HG02763 (cell line): ENCODE data around the gene SARS1.
"Not testable (repeated sequence)": the region's sequence is repeated elsewhere in the genome, so short reads cannot be mapped to it uniquely, and the experiment has no call there.

Experiments used
- ATAC-seq: cut with Tn5 transposase; IDR thresholded peaks from one replicate; pipeline ENCODE4 v1.9.1; 2021; ENCODE audit warnings: mild to moderate bottlenecking, moderate library complexity; ENCODE audit not compliant: unreplicated experiment

The SARS1 gene

DNA sequence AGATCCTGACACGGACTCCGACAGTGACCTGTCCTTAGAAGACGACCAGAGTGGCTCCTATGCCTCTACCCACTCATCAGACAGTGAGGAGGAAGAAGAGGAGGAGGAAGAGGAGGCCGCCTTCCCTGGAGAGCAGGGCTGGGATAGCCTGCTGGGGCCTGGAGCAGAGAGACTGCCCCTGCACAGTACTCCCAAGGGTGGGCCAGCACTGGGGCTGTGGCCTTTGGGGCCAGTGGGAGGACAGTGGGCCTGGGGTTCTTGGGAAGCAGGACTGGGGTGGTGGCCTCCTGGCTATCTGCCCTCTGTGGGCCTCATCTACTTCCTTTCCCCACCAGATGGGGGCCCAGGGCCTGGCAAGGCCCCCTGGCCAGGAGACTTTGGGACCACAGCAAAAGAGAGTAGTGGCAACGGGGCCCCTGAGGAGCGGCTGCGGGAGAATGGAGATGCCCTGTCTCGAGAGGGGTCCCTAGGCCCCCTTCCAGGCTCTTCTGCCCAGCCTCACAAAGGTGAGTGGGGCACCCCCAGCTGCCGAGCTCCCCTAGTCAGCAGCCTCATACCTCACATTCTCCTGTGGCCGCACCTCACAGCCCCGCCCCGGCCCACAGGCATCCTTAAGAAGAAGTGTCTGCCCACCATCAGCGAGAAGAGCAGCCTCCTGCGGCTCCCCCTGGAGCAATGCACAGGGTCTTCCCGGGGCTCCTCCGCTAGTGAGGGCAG is 59.3 kb downstream of the SARS1 start:
- no peak for ATAC-seq

- ATAC-seq, result no peak
These were observed 60.0 kb downstream of the SARS1 start for GRCh38 chr1:109273570-109274288.

GRCh38 chr1:109274533-109275476 is 61.1 kb downstream of the SARS1 start:
- no peak for ATAC-seq

DNA sequence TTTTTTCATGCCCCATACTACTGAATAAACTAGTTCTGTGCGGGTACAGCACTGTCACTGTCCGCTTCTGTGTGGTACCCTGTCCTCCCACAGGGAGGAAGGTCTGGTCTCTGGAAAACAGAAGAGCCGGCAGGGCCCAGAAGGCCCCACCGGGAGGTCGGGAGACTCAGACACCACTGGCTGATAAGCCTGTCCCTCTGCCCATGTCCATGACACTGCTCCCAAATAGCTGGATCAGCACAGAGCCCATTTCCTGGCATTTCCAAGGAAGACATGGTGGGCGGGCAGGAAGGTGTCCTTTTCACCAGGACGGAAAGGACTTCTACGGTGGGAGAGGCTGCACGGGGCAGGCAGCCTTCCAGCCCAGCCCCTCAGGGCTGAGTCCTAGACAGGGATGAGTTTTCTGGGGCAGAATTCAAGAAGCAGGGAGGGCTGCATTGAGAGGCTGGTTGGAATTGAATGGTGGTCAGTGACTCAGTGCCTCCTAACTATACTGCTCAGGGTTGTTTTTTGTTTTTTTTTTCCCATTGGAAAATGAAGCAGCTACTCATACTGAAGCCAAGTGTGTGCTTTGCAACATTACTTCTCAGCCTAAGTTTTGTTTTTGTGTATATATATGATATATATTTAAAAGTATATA is 62.1 kb downstream of the SARS1 start:
- no peak for ATAC-seq

- ATAC-seq, result peak; percentile 77
These were observed 63.9 kb downstream of the SARS1 start for GRCh38 chr1:109277434-109278204.

DNA sequence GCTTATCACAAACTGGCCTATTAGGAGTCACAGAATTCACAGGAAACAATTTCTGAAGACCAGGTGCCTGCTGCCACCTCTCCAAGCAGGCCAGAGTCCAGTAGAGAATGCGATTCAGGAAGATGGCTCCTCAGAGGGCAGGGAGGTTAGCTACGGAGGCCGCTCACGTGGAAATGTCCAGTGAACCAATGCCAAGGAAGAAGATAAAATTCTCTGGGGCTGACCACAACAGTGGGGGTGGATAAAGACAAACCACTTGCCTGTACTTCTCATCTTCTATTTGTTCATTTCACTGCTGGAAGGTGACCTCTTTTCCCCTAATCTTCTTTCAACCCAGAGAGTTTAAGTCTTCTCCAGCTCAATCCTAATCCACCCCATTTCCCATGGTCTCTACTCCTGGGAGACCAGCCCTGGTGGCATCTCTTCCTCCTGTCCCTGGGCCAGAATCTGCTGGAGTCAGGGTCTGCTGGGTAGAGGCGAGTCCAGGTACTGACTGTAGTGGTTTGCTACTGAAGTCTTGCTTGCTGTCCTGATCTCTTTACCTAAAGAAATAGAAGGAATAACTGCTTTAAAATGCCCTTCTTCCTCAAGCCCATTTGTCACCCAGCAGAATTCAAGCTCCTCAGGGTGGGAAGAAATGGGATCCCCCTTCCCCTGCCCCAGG is 66.0 kb downstream of the SARS1 start:
- no peak for ATAC-seq

DNA sequence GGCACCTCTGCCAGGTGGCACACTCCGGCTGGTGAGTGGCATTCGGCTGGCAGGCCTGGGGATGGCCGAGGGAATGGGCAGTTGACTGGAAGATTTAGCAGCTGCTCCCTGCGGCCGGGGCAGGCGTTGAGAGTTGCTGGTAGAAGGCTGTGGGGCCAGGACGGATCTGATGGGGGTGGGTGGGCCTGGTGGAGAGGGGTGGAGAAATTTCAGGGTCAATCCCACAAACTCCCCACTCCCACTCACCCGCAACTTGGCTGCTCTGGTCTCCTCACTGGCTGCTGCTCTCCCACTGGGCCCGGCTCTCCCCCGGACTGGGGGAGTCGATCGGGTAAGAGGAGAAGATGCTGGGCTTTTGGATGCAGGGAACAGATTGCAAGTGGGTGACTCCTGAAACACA is 67.1 kb downstream of the SARS1 start:
- no peak for ATAC-seq

- no peak for ATAC-seq
These were observed 68.2 kb downstream of the SARS1 start for GRCh38 chr1:109281680-109282496.

GRCh38 chr1:109282497-109282951 is 68.8 kb downstream of the SARS1 start:
- ATAC-seq, result no peak

- peak; percentile 95 for ATAC-seq
These were observed 69.4 kb downstream of the SARS1 start, which contains the start of gene PSRC1 for GRCh38 chr1:109282952-109283747. Gene PSRC1, minus strand, starts transcription at chr1:109283145.

DNA sequence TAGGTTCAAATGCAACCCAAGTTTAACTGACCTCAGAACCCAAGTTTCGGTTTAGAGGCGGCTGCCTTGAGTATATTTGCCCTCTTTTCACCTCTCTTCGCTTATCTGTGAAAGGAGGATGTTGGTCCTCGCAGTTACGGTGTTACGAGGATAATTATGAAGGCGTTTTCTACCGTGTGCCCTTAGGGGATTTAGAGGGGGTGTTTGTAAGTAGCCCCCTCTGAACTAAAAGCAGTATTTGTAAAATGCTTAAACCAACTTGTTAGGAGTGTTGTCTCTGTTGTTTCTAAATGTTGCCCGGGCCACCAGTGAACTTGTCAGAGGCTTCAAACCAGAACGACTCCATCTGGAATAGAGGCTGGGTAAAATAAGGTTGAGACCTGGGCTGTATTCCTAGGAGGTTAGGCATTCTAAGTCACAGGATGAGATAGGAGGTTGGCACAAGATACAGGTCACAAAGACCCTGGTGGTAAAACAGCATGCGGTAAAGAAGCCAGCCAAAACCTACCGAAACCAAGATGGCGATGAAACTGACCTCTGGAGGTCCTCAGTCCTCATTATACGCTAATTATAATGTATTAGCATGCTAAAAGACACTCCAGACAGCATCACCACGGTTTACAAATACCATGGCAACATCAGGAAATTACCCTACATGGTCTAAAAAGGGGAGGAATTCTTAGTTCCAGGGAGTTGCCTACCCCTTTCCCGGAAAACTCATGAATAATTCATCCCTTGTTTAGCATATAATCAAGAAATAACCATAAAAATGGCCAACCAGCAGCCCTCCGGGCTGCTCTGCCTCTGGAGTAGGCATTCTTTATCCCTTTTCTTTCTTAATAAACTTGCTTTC is 70.3 kb downstream of the SARS1 start:
- peak; percentile 20 for ATAC-seq

DNA sequence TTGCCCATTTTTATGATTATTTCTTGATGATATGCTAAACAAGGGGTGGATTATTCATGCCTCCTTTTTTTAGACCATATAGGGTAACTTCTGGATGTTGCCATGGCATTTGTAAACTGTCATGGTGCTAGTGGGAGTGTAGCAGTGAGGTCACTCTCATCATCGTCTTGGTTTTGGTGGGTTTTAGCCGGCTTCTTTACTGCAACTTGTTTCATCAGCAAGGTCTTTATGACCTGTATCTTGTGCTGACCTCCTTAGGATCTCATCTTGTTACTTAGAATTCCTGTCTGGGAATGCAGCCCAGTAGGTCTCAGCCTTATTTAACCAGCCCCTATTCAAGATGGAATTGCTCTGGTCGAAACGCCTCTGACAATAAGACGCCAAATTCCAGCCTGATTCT is 73.0 kb downstream of the SARS1 start:
- not testable (repeated sequence) for ATAC-seq
